Measurements from ENCODE around the gene MTPN. TPM values are rescaled to one million over a fixed set of nuclear protein-coding genes. Genes with fewer than 3 reads are reported as not detected.

The MTPN gene
- total RNA-seq, 2 experiments from 2014 or later: 88.4 to 94.0 TPM

DNA sequence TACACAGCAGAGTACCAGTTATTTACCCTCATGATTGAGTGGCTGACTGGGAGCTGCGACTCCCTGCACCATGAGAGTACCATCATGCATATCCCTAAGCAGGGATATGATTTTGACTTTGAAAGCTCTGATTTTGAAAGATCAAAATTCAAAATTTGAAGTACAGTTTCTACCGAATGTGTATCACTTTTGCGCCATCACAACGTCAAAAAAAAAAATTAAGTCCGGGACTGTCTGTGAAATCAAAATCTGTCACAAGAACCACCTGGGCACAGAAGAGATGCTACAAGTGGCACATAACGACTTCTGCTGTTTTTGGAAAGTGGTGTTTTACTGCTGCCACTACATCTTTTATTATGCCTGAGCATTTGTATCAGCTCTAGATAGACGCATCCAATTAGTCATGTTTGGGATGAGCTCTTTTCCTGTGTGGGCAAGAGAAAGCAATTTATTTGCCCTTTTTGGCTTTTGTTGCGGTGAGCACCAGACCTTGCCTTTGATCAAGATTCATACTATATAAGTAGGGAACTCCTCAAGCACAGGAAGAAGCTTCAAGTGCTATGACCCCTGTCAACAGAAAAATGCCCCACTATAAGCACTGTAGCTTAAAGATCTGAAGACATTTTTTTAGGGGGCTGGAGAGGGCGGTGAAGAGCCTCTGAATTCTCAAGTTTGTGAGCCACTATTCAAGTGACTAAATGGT lies 10.7 kb downstream of the MTPN start:
- Mint-ChIP-seq H3K4me3 (peak overlapping the region; percentile 35), H3K27me3 (no peaks in the 10 kb centered on the region), H3K27ac (peak overlapping the region; percentile 13), H3K4me1 (ENCODE audit: low read depth) (peaks cover 91% of the 10 kb centered on the region), H3K9me3 (no peaks in the 10 kb centered on the region), H3K36me3 (ENCODE audit: low read depth) (peaks cover 65% of the 10 kb centered on the region)
- Histone ChIP-seq H3K4me1 (ENCODE audit: insufficient read depth, low read length) (peaks cover 14% of the 10 kb centered on the region), H3K27me3 (ENCODE audit: control insufficient read depth in 1 of 2, insufficient read depth in 2 of 2, low read length in 2 of 2) (no peaks in the 10 kb centered on the region), H3K36me3 (ENCODE audit: insufficient read depth, low read length) (peaks cover 24% of the 10 kb centered on the region), H3K9me3 (ENCODE audit: control insufficient read depth in 1 of 2, insufficient read depth in 1 of 2, low read length in 2 of 2) (no peaks in the 10 kb centered on the region), H3K27ac (ENCODE audit: low read depth in 1 of 2, low read length in 2 of 2) (no peak overlapping the region), H3K4me3 (ENCODE audit: low read length) (no peak overlapping the region)
- DNase-seq: no peak
- intact Hi-C loops (cut with DNase I, micrococcal nuclease): loop anchor here in 1 of 2 experiments (5.0 kb wide), 1 partner anchor 41 kb away; no protein-coding TSS in a partner anchor
- no peak for ATAC-seq (ENCODE audit: poor library complexity)
- ChIA-PET POLR2A (interaction anchor here (0.9 to 1.2 kb wide), 2 partner anchors 10 to 28 kb away, joined by 3 to 5 read pairs; no protein-coding TSS in a partner anchor), CTCF (interaction anchor here (1.0 to 1.4 kb wide), 3 partner anchors 13 to 34 kb away, joined by 3 to 4 read pairs (median 3); no protein-coding TSS in a partner anchor)
- TF ChIP-seq, protein P1, sequence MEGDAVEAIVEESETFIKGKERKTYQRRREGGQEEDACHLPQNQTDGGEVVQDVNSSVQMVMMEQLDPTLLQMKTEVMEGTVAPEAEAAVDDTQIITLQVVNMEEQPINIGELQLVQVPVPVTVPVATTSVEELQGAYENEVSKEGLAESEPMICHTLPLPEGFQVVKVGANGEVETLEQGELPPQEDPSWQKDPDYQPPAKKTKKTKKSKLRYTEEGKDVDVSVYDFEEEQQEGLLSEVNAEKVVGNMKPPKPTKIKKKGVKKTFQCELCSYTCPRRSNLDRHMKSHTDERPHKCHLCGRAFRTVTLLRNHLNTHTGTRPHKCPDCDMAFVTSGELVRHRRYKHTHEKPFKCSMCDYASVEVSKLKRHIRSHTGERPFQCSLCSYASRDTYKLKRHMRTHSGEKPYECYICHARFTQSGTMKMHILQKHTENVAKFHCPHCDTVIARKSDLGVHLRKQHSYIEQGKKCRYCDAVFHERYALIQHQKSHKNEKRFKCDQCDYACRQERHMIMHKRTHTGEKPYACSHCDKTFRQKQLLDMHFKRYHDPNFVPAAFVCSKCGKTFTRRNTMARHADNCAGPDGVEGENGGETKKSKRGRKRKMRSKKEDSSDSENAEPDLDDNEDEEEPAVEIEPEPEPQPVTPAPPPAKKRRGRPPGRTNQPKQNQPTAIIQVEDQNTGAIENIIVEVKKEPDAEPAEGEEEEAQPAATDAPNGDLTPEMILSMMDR (IDR thresholded peaks at IDR 0.05): no peak

DNA sequence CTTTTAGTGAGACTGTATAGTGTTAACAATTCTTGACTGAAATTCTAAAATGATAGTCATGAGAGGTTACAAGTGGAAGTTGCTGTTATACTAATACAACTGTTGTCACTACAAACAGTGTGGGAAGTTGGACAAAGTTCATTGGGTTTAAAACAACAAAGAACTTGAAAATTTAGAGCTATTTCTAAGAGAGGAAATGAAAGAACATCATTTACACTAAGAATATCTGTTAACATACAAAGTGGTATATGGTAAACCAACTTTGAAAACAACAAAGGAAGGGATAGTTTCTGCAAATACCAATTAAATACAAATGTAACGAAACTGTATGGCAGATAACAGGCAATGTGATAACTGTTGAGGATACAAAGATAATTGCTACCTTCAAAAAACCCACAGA lies 11.6 kb downstream of the MTPN start:
- POLR2A ChIA-PET: interaction anchor here (0.9 kb wide), 1 partner anchor 27 kb away, joined by 3 read pairs; no protein-coding TSS in a partner anchor
- Mint-ChIP-seq H3K4me1 (ENCODE audit: low read depth) (peaks cover 92% of the 10 kb centered on the region), H3K27me3 (no peaks in the 10 kb centered on the region), H3K36me3 (ENCODE audit: low read depth) (peaks cover 64% of the 10 kb centered on the region), H3K9me3 (no peaks in the 10 kb centered on the region), H3K27ac (no peak overlapping the region), H3K4me3 (no peak overlapping the region)
- H3K27ac ChIP-seq (ENCODE audit: low read depth in 1 of 2, low read length in 2 of 2): no peak overlapping the region
- no peaks in the 10 kb centered on the region for H3K9me3 ChIP-seq (ENCODE audit: control insufficient read depth in 1 of 2, insufficient read depth in 1 of 2, low read length in 2 of 2)
- TF ChIP-seq, protein P1 (IDR thresholded peaks at IDR 0.05): no peak
- no peak overlapping the region for H3K4me3 ChIP-seq (ENCODE audit: low read length)
- peaks cover 10% of the 10 kb centered on the region for H3K4me1 ChIP-seq (ENCODE audit: insufficient read depth, low read length)
- peaks cover 16% of the 10 kb centered on the region for H3K36me3 ChIP-seq (ENCODE audit: insufficient read depth, low read length)
- H3K27me3 ChIP-seq (ENCODE audit: control insufficient read depth in 1 of 2, insufficient read depth in 2 of 2, low read length in 2 of 2): no peaks in the 10 kb centered on the region
- CTCF ChIA-PET: interaction anchor here (1.1 to 1.3 kb wide), 2 partner anchors 14 to 21 kb away, joined by 3 to 4 read pairs; no protein-coding TSS in a partner anchor
- no peak for DNase-seq
- no peak for ATAC-seq (ENCODE audit: poor library complexity)
- intact Hi-C loops (cut with DNase I, micrococcal nuclease): loop anchor here in 1 of 2 experiments (5.0 kb wide), 1 partner anchor 42 kb away; no protein-coding TSS in a partner anchor

DNA sequence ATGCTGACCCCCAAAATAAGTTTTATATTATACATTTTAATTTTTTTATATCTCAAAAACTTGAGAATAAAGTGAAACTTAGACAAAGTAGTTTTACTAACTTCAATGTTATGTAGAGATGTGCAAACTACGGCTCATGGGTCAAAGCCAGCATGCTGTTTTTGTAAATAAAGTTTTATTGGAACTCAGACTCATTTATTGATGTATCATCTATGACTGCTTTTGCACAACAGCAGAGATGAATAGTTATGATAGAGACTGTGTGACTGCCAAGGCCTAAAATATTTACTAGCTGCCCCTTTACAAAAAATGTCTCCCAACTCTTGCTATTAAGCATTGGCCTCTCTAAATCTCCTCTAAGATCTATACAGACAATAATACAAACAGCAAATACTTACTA lies 12.4 kb downstream of the MTPN start:
- intact Hi-C loops (cut with DNase I, micrococcal nuclease): loop anchor here in 1 of 2 experiments (5.0 kb wide), 1 partner anchor 43 kb away; no protein-coding TSS in a partner anchor
- Histone ChIP-seq H3K27ac (ENCODE audit: low read depth in 1 of 2, low read length in 2 of 2) (no peak overlapping the region), H3K4me1 (ENCODE audit: insufficient read depth, low read length) (peaks cover 10% of the 10 kb centered on the region), H3K9me3 (ENCODE audit: control insufficient read depth in 1 of 2, insufficient read depth in 1 of 2, low read length in 2 of 2) (no peaks in the 10 kb centered on the region), H3K4me3 (ENCODE audit: low read length) (no peak overlapping the region), H3K27me3 (ENCODE audit: control insufficient read depth in 1 of 2, insufficient read depth in 2 of 2, low read length in 2 of 2) (no peaks in the 10 kb centered on the region), H3K36me3 (ENCODE audit: insufficient read depth, low read length) (peaks cover 16% of the 10 kb centered on the region)
- Mint-ChIP-seq H3K27ac (no peak overlapping the region), H3K4me1 (ENCODE audit: low read depth) (peaks cover 96% of the 10 kb centered on the region), H3K36me3 (ENCODE audit: low read depth) (peaks cover 66% of the 10 kb centered on the region), H3K9me3 (no peaks in the 10 kb centered on the region), H3K4me3 (no peak overlapping the region), H3K27me3 (no peaks in the 10 kb centered on the region)
- no peak for DNase-seq
- POLR2A ChIA-PET: no interaction called here
- ATAC-seq (ENCODE audit: poor library complexity): no peak
- TF ChIP-seq, protein P1 (IDR thresholded peaks at IDR 0.05): no peak
- CTCF ChIA-PET: interaction anchor here (1.1 kb wide), 1 partner anchor 13 kb away, joined by 3 read pairs; no protein-coding TSS in a partner anchor

All from CD4-positive, alpha-beta T cell (primary cell).